Osteocyte (in vitro differentiated cells): ENCODE data around the gene COL19A1. TPM values are rescaled to one million over a fixed set of nuclear protein-coding genes. Genes with fewer than 3 reads are reported as not detected.

Experiments used
- DNase-seq: peaks from one replicate; pipeline ENCODE4 v3.0.0; 2021; ENCODE audit warnings: mixed read lengths; ENCODE audit not compliant: unreplicated experiment; ENCODE audit errors: extremely low spot score
- H3K27ac Mint-ChIP-seq: one replicate; pipeline ENCODE4 v1.8.0; 2021; ENCODE audit warnings: mild to moderate bottlenecking, mixed read lengths; ENCODE audit not compliant: unreplicated experiment
- H3K27me3 Mint-ChIP-seq: one replicate; pipeline ENCODE4 v1.8.0; 2021; ENCODE audit warnings: mixed read lengths; ENCODE audit not compliant: unreplicated experiment
- H3K36me3 Mint-ChIP-seq: one replicate; pipeline ENCODE4 v1.8.0; 2021; ENCODE audit warnings: mixed read lengths; ENCODE audit not compliant: unreplicated experiment
- H3K4me1 Mint-ChIP-seq: one replicate; pipeline ENCODE4 v1.8.0; 2021; ENCODE audit warnings: mixed read lengths; ENCODE audit not compliant: unreplicated experiment
- H3K4me3 Mint-ChIP-seq: one replicate; pipeline ENCODE4 v1.8.0; 2021; ENCODE audit warnings: mild to moderate bottlenecking, moderate library complexity, mixed read lengths; ENCODE audit not compliant: unreplicated experiment
- H3K9me3 Mint-ChIP-seq: one replicate; pipeline ENCODE4 v1.8.0; 2021; ENCODE audit warnings: mixed read lengths; ENCODE audit not compliant: unreplicated experiment
- CTCF ChIP-seq: fragments of 200-600 bp; sonication (generic); IDR thresholded peaks from 2 replicates; pipeline ENCODE4 v1.5.0; 2021; ENCODE audit warnings: antibody characterized with exemption, mild to moderate bottlenecking, moderate library complexity
- total RNA-seq: library from RNA; stranded (reverse); gene quantifications from 2 replicates; pipeline ENCODE4 v1.2.1, GENCODE V29; 2021

COL19A1 gene
- total RNA-seq, 1 donor from 2014 or later: not detected

GRCh38 chr6:70208235-70208790 lies 342.0 kb downstream of the COL19A1 start:
- no peak for TF ChIP-seq CTCF

DNA sequence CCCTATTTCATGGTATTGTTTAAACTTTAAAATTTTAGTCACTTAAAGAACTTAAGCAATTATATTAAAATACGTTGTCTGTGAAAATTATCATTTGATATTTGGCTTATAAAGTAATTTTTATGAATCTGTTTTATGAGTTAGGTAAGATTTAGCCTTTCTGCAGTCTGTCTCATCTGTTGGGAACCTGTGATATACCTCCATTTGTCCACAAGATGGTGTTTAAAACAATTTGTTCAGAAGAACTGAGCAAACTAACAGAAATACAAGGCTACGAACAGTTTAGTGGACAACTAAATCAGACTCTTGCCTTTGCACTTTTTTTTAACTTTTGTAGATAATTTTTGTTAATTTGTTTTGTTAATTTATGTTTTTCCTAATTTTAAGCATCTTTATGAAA lies 344.1 kb downstream of the COL19A1 start:
- H3K4me3 Mint-ChIP-seq: no peak overlapping the region
- no peak for DNase-seq
- H3K36me3 Mint-ChIP-seq: no peaks in the 10 kb centered on the region
- no peaks in the 10 kb centered on the region for H3K4me1 Mint-ChIP-seq
- TF ChIP-seq CTCF: peak; percentile 39
- H3K9me3 Mint-ChIP-seq: no peaks in the 10 kb centered on the region
- H3K27ac Mint-ChIP-seq: no peak overlapping the region
- H3K27me3 Mint-ChIP-seq: peaks cover 44% of the 10 kb centered on the region

More at GRCh38 chr6:70208235-70208790, 342.0 kb downstream of the COL19A1 start:
- Mint-ChIP-seq H3K27me3 (peaks cover 37% of the 10 kb centered on the region), H3K4me1 (no peaks in the 10 kb centered on the region), H3K9me3 (no peaks in the 10 kb centered on the region), H3K36me3 (no peaks in the 10 kb centered on the region), H3K4me3 (no peak overlapping the region), H3K27ac (no peak overlapping the region)
- DNase-seq: no peak

GRCh38 chr6:70215460-70216108 lies 349.2 kb downstream of the COL19A1 start:
- Mint-ChIP-seq H3K9me3 (no peaks in the 10 kb centered on the region), H3K27ac (no peak overlapping the region), H3K4me1 (no peaks in the 10 kb centered on the region), H3K27me3 (peaks cover 57% of the 10 kb centered on the region), H3K36me3 (no peaks in the 10 kb centered on the region), H3K4me3 (no peak overlapping the region)
- no peak for TF ChIP-seq CTCF
- no peak for DNase-seq

DNA sequence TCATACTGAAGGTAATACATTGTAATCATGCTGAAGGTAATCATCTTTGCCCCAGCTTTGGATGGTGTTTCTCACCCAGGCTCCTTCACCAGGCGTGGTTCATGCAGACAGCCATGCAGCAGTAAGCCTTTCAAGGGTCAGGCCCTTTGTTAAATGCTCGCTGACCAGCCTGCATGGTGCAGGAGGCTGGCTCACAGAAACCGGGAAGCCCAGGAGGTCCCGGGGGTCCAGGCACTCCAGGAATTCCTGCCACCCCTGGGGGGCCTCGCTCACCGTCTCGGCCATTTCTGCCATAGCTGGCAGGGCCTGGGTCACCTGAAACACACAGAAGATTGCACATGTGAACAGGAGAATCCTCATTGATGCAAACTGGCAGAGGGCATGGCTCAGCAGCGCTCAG lies 350.4 kb downstream of the COL19A1 start:
- DNase-seq: no peak
- Mint-ChIP-seq H3K4me1 (no peaks in the 10 kb centered on the region), H3K4me3 (no peak overlapping the region), H3K9me3 (no peaks in the 10 kb centered on the region), H3K36me3 (no peaks in the 10 kb centered on the region), H3K27ac (no peak overlapping the region), H3K27me3 (peaks cover 52% of the 10 kb centered on the region)
- no peak for TF ChIP-seq CTCF

DNA sequence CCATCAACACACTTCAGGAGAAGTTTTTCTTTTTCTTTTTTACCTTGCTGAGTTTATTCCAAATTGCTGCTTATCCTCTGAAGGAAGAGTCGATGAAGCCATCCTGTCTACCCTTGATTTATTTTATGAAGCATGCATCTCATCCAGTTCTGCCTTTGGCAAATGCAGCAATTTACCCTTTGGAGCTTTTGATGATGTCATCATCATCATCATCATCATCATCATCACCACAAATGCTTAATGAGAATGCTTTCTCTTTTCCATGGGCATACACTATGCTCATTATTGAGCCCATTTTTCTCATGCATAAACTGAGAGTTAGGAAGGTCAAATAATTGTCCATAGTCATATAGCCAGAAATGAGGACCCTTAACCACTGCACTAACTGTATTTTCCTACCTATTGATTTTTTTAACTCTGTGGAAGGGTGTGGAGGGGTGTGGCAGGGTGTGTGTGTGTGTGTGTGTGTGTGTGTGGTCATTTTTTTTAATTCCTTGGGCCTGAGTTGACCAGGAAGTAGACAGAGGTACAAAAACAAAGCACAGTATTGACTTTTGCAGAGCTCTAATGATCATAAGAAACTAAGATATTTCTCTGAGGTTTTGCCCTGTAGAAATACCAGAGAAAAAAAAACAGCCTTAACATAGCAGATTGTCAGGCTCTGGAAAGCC lies 353.7 kb downstream of the COL19A1 start:
- H3K27ac Mint-ChIP-seq: no peak overlapping the region
- peaks cover 44% of the 10 kb centered on the region for H3K27me3 Mint-ChIP-seq
- no peaks in the 10 kb centered on the region for H3K4me1 Mint-ChIP-seq
- no peaks in the 10 kb centered on the region for H3K9me3 Mint-ChIP-seq
- DNase-seq: no peak
- no peaks in the 10 kb centered on the region for H3K36me3 Mint-ChIP-seq
- H3K4me3 Mint-ChIP-seq: no peak overlapping the region
- no peak for TF ChIP-seq CTCF
